Liver (tissue), 3 donors: ENCODE results near the gene DLX5.

ENCODE experiments used
- ATF3 ChIP-seq: IDR thresholded peaks from 2 replicates; pipeline ENCODE4 v1.6.1; 2016; ENCODE audit warnings: antibody characterized with exemption
- CTCF ChIP-seq: fragments of 150-350 bp; IDR thresholded peaks from 2 replicates; pipeline ENCODE4 v1.5.1; 2017; ENCODE audit warnings: improper control_type of control experiment, low read depth, low read length; ENCODE audit not compliant: missing input control
- EGR1 ChIP-seq, 2 donors: IDR thresholded peaks; 2 replicates each; pipeline ENCODE4 v1.6.1; 2016 to 2018; ENCODE audit warnings: antibody characterized with exemption in 2 of 2, low read depth in 2 of 2
- FOXA1 ChIP-seq: IDR thresholded peaks from 2 replicates; pipeline ENCODE4 v1.6.1; 2016; ENCODE audit warnings: antibody characterized with exemption
- GABPA ChIP-seq, 2 donors: IDR thresholded peaks in 1 of 2; conservative IDR thresholded peaks in 1 of 2; 2 replicates each; pipeline ENCODE4 v1.6.1; 2016; ENCODE audit warnings: antibody characterized with exemption in 2 of 2, mild to moderate bottlenecking in 1 of 2, moderate library complexity in 1 of 2
- HNF4G ChIP-seq: IDR thresholded peaks from 2 replicates; pipeline ENCODE4 v1.6.1; 2016; ENCODE audit warnings: antibody characterized with exemption
- JUND ChIP-seq, 2 donors: IDR thresholded peaks; 2 replicates each; pipeline ENCODE4 v1.6.1; 2016; ENCODE audit warnings: antibody characterized with exemption in 2 of 2
- MAX ChIP-seq: IDR thresholded peaks from 2 replicates; pipeline ENCODE4 v1.6.1; 2016; ENCODE audit warnings: antibody characterized with exemption
- RAD21 ChIP-seq, 2 donors: IDR thresholded peaks; 2 replicates each; pipeline ENCODE4 v1.6.1; 2016; ENCODE audit warnings: antibody characterized with exemption in 2 of 2, mild to moderate bottlenecking in 2 of 2
- REST ChIP-seq: IDR thresholded peaks from 2 replicates; pipeline ENCODE4 v1.6.1; 2016; ENCODE audit warnings: antibody characterized with exemption, mild to moderate bottlenecking
- SP1 ChIP-seq: IDR thresholded peaks from 2 replicates; pipeline ENCODE4 v1.6.1; 2018; ENCODE audit warnings: antibody characterized with exemption, mild to moderate bottlenecking
- TAF1 ChIP-seq: conservative IDR thresholded peaks from 2 replicates; pipeline ENCODE4 v1.6.1; 2016; ENCODE audit warnings: antibody characterized with exemption, mild to moderate bottlenecking
- YY1 ChIP-seq: IDR thresholded peaks from 2 replicates; pipeline ENCODE4 v1.6.1; 2016; ENCODE audit warnings: antibody characterized with exemption, mild to moderate bottlenecking
- ZBTB33 ChIP-seq: IDR thresholded peaks from 2 replicates; pipeline ENCODE4 v1.6.1; 2016; ENCODE audit warnings: antibody characterized with exemption
- donor health status: healthy.
- donor health status: healthy.

GRCh38 chr7:97011536-97012364, 12.9 kb downstream of the DLX5 start:
- TF ChIP-seq CTCF = no peak
- TF ChIP-seq GABPA (IDR thresholded peaks at IDR 0.05 in 1 of 2, conservative IDR thresholded peaks at IDR 0.05 in 1 of 2) = no peak
- TF ChIP-seq EGR1 (IDR thresholded peaks at IDR 0.05; ENCODE audit: low read depth in 2 of 2) = no peak
- TF ChIP-seq SP1 = no peak
- TF ChIP-seq ZBTB33 = no peak
- no peak for TF ChIP-seq MAX
- TF ChIP-seq RAD21 (IDR thresholded peaks at IDR 0.05) = no peak
- no peak for TF ChIP-seq YY1
- TF ChIP-seq JUND (IDR thresholded peaks at IDR 0.05) = no peak
- TF ChIP-seq REST = no peak
- TF ChIP-seq FOXA1 = no peak
- TF ChIP-seq TAF1 = no peak
- no peak for TF ChIP-seq ATF3
- no peak for TF ChIP-seq HNF4G
